ENCODE measurements around the gene PLIN3. TPM values are rescaled to one million over a fixed set of nuclear protein-coding genes. Genes with fewer than 3 reads are reported as not detected.
A peak's percentile ranks its signal among the peaks of the same experiment; 100 is the strongest.

PLIN3 gene
- total and polyA plus RNA-seq, 2 donors (not counting 1 experiment from before 2014, with no cell fraction given): 27.6 to 34.3 TPM

- POLR2A ChIA-PET: no interaction called here
- no peak overlapping the region for H3K27ac Mint-ChIP-seq
These were observed 10.5 kb upstream of the PLIN3 start for GRCh38 chr19:4877753-4878490.

More at GRCh38 chr19:4877753-4878490, 10.5 kb upstream of the PLIN3 start:
- Histone ChIP-seq H3K79me2 (ENCODE audit: control insufficient read depth, insufficient read depth, low read length) (peaks cover 16% of the 10 kb centered on the region), H3K9me3 (ENCODE audit: control extremely low read depth in 1 of 3, control insufficient read depth in 2 of 3, insufficient read depth in 1 of 3, low read length in 2 of 3) (no peaks in the 10 kb centered on the region), H3K27me3 (replicated peaks in 1 of 4; ENCODE audit: control extremely low read depth in 1 of 4, control insufficient read depth in 3 of 4, insufficient read depth in 4 of 4, low read length in 3 of 4) (peaks cover 0 to 14% (median 1%) of the 10 kb centered on the region in 4 experiments), H2AFZ (ENCODE audit: insufficient read depth, low read depth, low read length, poor library complexity, severe bottlenecking) (peak overlapping the region; percentile 22), H3K4me3 (ENCODE audit: control extremely low read depth in 1 of 5, extremely low read depth in 1 of 5, insufficient read depth in 1 of 5, low read depth in 2 of 5, low read length in 4 of 5) (no peak overlapping the region), H3K27ac (ENCODE audit: low read length in 2 of 2) (no peak overlapping the region), H3K4me2 (replicated peaks; ENCODE audit: low read depth, low read length, poor library complexity, severe bottlenecking) (peak overlapping the region; percentile 58), H3K9ac (ENCODE audit: low read length) (no peak overlapping the region), H3K36me3 (replicated peaks in 1 of 2; ENCODE audit: control extremely low read depth in 1 of 2, control insufficient read depth in 1 of 2, extremely low read depth in 1 of 2, insufficient read depth in 2 of 2, low read length in 1 of 2) (no peaks in the 10 kb centered on the region), H3K4me1 (ENCODE audit: control insufficient read depth in 2 of 2, insufficient read depth in 2 of 2, low read length in 2 of 2) (peaks cover 13 to 18% of the 10 kb centered on the region in 2 donors), H4K20me1 (ENCODE audit: control insufficient read depth, insufficient read depth, low read length, poor library complexity, severe bottlenecking) (peaks cover 7% of the 10 kb centered on the region)
- peaks cover 10% of the 10 kb centered on the region for H3K4me1 Mint-ChIP-seq
- H3K9me3 Mint-ChIP-seq (ENCODE audit: insufficient read depth): no peaks in the 10 kb centered on the region
- peaks cover 3% of the 10 kb centered on the region for H3K27me3 Mint-ChIP-seq
- DNase-seq (no peak), ATAC-seq (ENCODE audit: low read depth) (no peak)
- intact Hi-C loops (cut with micrococcal nuclease): no loop called here
- no peak for TF ChIP-seq EZH2 (IDR thresholded peaks at IDR 0.05; ENCODE audit: borderline replicate concordance, insufficient read depth, low read depth, low read length, poor library complexity, severe bottlenecking)
- no peak for TF ChIP-seq CTCF (IDR thresholded peaks at IDR 0.05)
- CTCF ChIA-PET: interaction anchor here (1.2 to 13.6 kb wide), 2 partner anchors 34 to 152 kb away, joined by 3 to 180 read pairs; no protein-coding TSS in a partner anchor
- WGBS (ENCODE audit: insufficient coverage): 57% methylated on average over 28 of the region's 30 CpGs
- H3K4me3 Mint-ChIP-seq: no peak overlapping the region
